H1 (cell line): Measurements from ENCODE around the gene GRID2. TPM values are rescaled to one million over a fixed set of nuclear protein-coding genes. Genes with fewer than 3 reads are reported as not detected.

ENCODE experiments used
- CTCF ChIA-PET: fragments of 300-600 bp; sonication (Branson Sonifier 250); formaldehyde crosslinking; loops from one replicate; lab custom pipeline; 2021; ENCODE audit not compliant: partially characterized antibody; lab: Charles Lee
- POLR2A ChIA-PET: fragments of 300-600 bp; sonication (Branson Sonifier 250); formaldehyde crosslinking; loops from one replicate; lab custom pipeline; 2021; ENCODE audit warnings: inconsistent platforms; ENCODE audit not compliant: partially characterized antibody; lab: Charles Lee
- DNase-seq, 2 experiments: peaks; one replicate each; pipeline versions ENCODE4 v3.0.0 to v3.0.0-alpha.2; 2010 to 2022; ENCODE audit warnings: low spot score in 2 of 2, low read depth in 1 of 2, mixed read lengths in 1 of 2
- FAIRE-seq: peaks from 2 replicates; lab custom pipeline; 2011; peaks lifted over from hg19 to GRCh38; lab: Jason Lieb, UNC
- H2AFZ ChIP-seq: 2 replicates; pipeline ENCODE4 v1.8.1; 2012; ENCODE audit warnings: low read length, inconsistent platforms
- H2AK5ac ChIP-seq: 2 replicates; pipeline ENCODE4 v1.6.1; 2013; ENCODE audit warnings: low read depth, low read length
- H2BK120ac ChIP-seq: replicated peaks from 2 replicates; pipeline ENCODE3; 2013; ENCODE audit warnings: low read depth, low read length, inconsistent platforms
- H2BK12ac ChIP-seq: 2 replicates; pipeline ENCODE4 v1.6.1; 2013; ENCODE audit warnings: low read depth, low read length
- H2BK15ac ChIP-seq: 2 replicates; pipeline ENCODE4 v1.6.1; 2013; ENCODE audit warnings: low read length
- H2BK20ac ChIP-seq: 2 replicates; pipeline ENCODE4 v1.6.1; 2013; ENCODE audit warnings: low read length
- H2BK5ac ChIP-seq: 2 replicates; pipeline ENCODE4 v1.6.1; 2013; ENCODE audit warnings: low read depth, low read length
- H3K14ac ChIP-seq: 2 replicates; pipeline ENCODE4 v1.6.1; 2013; ENCODE audit warnings: inconsistent platforms; ENCODE audit not compliant: insufficient read length
- H3K18ac ChIP-seq: 2 replicates; pipeline ENCODE4 v1.6.1; 2013; ENCODE audit warnings: low read length; ENCODE audit errors: extremely low read depth
- H3K23ac ChIP-seq: 2 replicates; pipeline ENCODE4 v1.6.1; 2013; ENCODE audit warnings: inconsistent platforms; ENCODE audit not compliant: insufficient read length
- H3K23me2 ChIP-seq: 2 replicates; pipeline ENCODE4 v1.6.1; 2013; ENCODE audit warnings: low read depth, low read length
- H3K27ac ChIP-seq: 2 replicates; pipeline ENCODE4 v1.6.1; 2011; ENCODE audit warnings: low read depth, low read length, inconsistent platforms
- H3K27me3 ChIP-seq, 4 experiments: replicated peaks in 1 of 4; 1 replicate in 1 of 4; 2 replicates in 3 of 4; pipeline versions ENCODE4 v1.6.1 to v1.8.1; 2011 to 2013; ENCODE audit warnings: low read length in 3 of 4, mild to moderate bottlenecking in 3 of 4, inconsistent platforms in 2 of 4, mixed read lengths in 2 of 4, moderate library complexity in 1 of 4; ENCODE audit not compliant: control insufficient read depth in 3 of 4, insufficient read depth in 3 of 4; ENCODE audit errors: extremely low read depth in 1 of 4
- H3K36me3 ChIP-seq, 4 experiments: 2 replicates each; pipeline versions ENCODE4 v1.6.1 to v1.8.1; 2011 to 2013; ENCODE audit warnings: mild to moderate bottlenecking in 4 of 4, low read length in 3 of 4, moderate library complexity in 2 of 4, control low read depth in 1 of 4, inconsistent platforms in 1 of 4; ENCODE audit not compliant: insufficient read depth in 4 of 4, control insufficient read depth in 2 of 4
- H3K4ac ChIP-seq: replicated peaks from 2 replicates; pipeline ENCODE3; 2013; ENCODE audit warnings: low read length, low read depth, mixed read lengths, inconsistent platforms; ENCODE audit not compliant: insufficient read length
- H3K4me1 ChIP-seq, 4 experiments: replicated peaks in 1 of 4; 1 replicate in 1 of 4; 2 replicates in 3 of 4; pipeline versions ENCODE4 v1.6.1 to v1.8.1; 2011 to 2013; ENCODE audit warnings: low read length in 3 of 4, inconsistent platforms in 2 of 4, mixed read lengths in 1 of 4; ENCODE audit not compliant: insufficient read depth in 4 of 4, control insufficient read depth in 3 of 4
- H3K4me2 ChIP-seq, 2 experiments: 2 replicates each; pipeline versions ENCODE4 v1.6.1 to v1.8.1; 2011 to 2013; ENCODE audit warnings: low read depth in 2 of 2, low read length in 2 of 2, control low read depth in 1 of 2, inconsistent platforms in 1 of 2, mild to moderate bottlenecking in 1 of 2; ENCODE audit not compliant: insufficient read depth in 1 of 2
- H3K4me3 ChIP-seq, 4 experiments: fragments of 200-600, 300-600 bp in 1 of 4; sonication (generic), shearing (Covaris generic), sonication (Bioruptor Twin) in 1 of 4; 2 replicates each; pipeline versions ENCODE4 v1.5.1 to v1.8.1; 2011 to 2016; ENCODE audit warnings: low read length in 4 of 4, low read depth in 3 of 4, control low read depth in 2 of 4, inconsistent platforms in 2 of 4, mild to moderate bottlenecking in 2 of 4, mixed read lengths in 1 of 4, moderate library complexity in 1 of 4; ENCODE audit not compliant: insufficient read depth in 2 of 4; ENCODE audit errors: extremely low read depth in 1 of 4
- H3K56ac ChIP-seq: replicated peaks from 2 replicates; pipeline ENCODE3; 2013; ENCODE audit warnings: low read depth, mild to moderate bottlenecking, mixed read lengths, low read length, inconsistent platforms; ENCODE audit not compliant: insufficient read length
- H3K79me1 ChIP-seq: 2 replicates; pipeline ENCODE4 v1.6.1; 2013; ENCODE audit warnings: low read depth, low read length, control low read depth
- H3K79me2 ChIP-seq, 2 experiments: 2 replicates each; pipeline versions ENCODE4 v1.6.1 to v1.8.1; 2012 to 2013; ENCODE audit warnings: low read length in 2 of 2, mild to moderate bottlenecking in 2 of 2, inconsistent platforms in 1 of 2; ENCODE audit not compliant: insufficient read depth in 2 of 2, control insufficient read depth in 1 of 2
- H3K9ac ChIP-seq, 4 experiments: replicated peaks in 1 of 4; 1 replicate in 1 of 4; 2 replicates in 3 of 4; pipeline versions ENCODE4 v1.6.1 to v1.8.1; 2011 to 2013; ENCODE audit warnings: low read depth in 3 of 4, low read length in 3 of 4, control low read depth in 2 of 4, mild to moderate bottlenecking in 2 of 4, moderate library complexity in 2 of 4, inconsistent platforms in 1 of 4; ENCODE audit errors: extremely low read depth in 1 of 4
- H3K9me3 ChIP-seq, 2 experiments: 2 replicates each; pipeline versions ENCODE4 v1.6.1 to v1.8.1; 2012 to 2013; ENCODE audit warnings: mild to moderate bottlenecking in 2 of 2, moderate library complexity in 2 of 2, control low read depth in 1 of 2, inconsistent platforms in 1 of 2, low read depth in 1 of 2, low read length in 1 of 2, mixed read lengths in 1 of 2; ENCODE audit not compliant: insufficient read depth in 2 of 2
- H4K20me1 ChIP-seq, 2 experiments: replicated peaks in 1 of 2; 2 replicates each; pipeline versions ENCODE3 to v1.8.1; 2011 to 2013; ENCODE audit warnings: inconsistent platforms in 2 of 2, low read length in 2 of 2, mild to moderate bottlenecking in 1 of 2; ENCODE audit not compliant: insufficient read depth in 2 of 2, control insufficient read depth in 1 of 2
- H4K5ac ChIP-seq: 2 replicates; pipeline ENCODE4 v1.6.1; 2013; ENCODE audit warnings: low read length, low read depth, mixed read lengths, inconsistent platforms; ENCODE audit not compliant: insufficient read length
- H4K8ac ChIP-seq: 2 replicates; pipeline ENCODE4 v1.8.0; 2013; ENCODE audit warnings: mild to moderate bottlenecking, moderate library complexity, low read length, inconsistent platforms; ENCODE audit not compliant: insufficient read depth; ENCODE audit errors: extremely low read depth
- H4K91ac ChIP-seq: replicated peaks from 2 replicates; pipeline ENCODE3; 2013; ENCODE audit warnings: low read length, mixed read lengths, inconsistent platforms; ENCODE audit not compliant: insufficient read length
- GABPA ChIP-seq: IDR thresholded peaks from 2 replicates; pipeline ENCODE4 v1.6.1; 2011; ENCODE audit warnings: mild to moderate bottlenecking, low read length, moderate library complexity, borderline replicate concordance; ENCODE audit not compliant: insufficient read depth
- JUND ChIP-seq: IDR thresholded peaks from 2 replicates; pipeline ENCODE4 v1.6.1; 2011; ENCODE audit warnings: mild to moderate bottlenecking, improper control_type of control experiment, low read length
- MAFK ChIP-seq: IDR thresholded peaks from 2 replicates; pipeline ENCODE4 v1.6.1; 2012; ENCODE audit warnings: low read depth, mild to moderate bottlenecking, improper control_type of control experiment, low read length
- SRF ChIP-seq: IDR thresholded peaks from 2 replicates; pipeline ENCODE4 v1.6.1; 2011; ENCODE audit warnings: mild to moderate bottlenecking, low read depth, low read length, moderate library complexity
- WGBS, 2 experiments: shearing (Covaris generic) in 1 of 2; methylation state at CpG; one replicate each; pipeline versions ENCODE4 v1.1.6 to v1.1.7; 2013 to 2015; ENCODE audit warnings: low lambda C conversion rate in 2 of 2, mixed read lengths in 2 of 2, inconsistent platforms in 1 of 2, low coverage in 1 of 2, missing lambda C conversion rate in 1 of 2; ENCODE audit not compliant: insufficient replicate concordance in 2 of 2, insufficient coverage in 1 of 2, insufficient read length in 1 of 2; ENCODE audit errors: extremely low coverage in 1 of 2, missing lambda C conversion rate in 1 of 2; 5-methylcytosine and 5-hydroxymethylcytosine counted together
- polyA plus RNA-seq, 7 experiments: library from polyadenylated mRNA; depleted of rRNA in 3 of 7; stranded (reverse) in 5 of 7; unstranded in 2 of 7; fragments of >200 nt in 5 of 7; fragments of 200-250 nt in 2 of 7; gene quantifications; 1 replicate in 5 of 7; 2 replicates in 1 of 7; 4 replicates in 1 of 7; pipeline versions ENCODE4 v1.2.1 to v1.2.3, GENCODE V29; 2011 to 2013; ENCODE audit warnings: missing spikeins in 2 of 7, mixed read lengths in 2 of 7
- total RNA-seq: library from RNA; stranded (reverse); fragmentation: NEBNext Ultra II Directional; extraction: Animal tissue kit (Norgen Biotek cat#: 25700); gene quantifications from 2 replicates; pipeline ENCODE4 v1.2.1, GENCODE V29; 2021

The GRID2 gene
- total and polyA plus RNA-seq, 2 of the 8 experiments (the other 6 are each of a cell fraction or from before 2014, with no cell fraction given), result 31.1 to 81.9 TPM

- H3K79me2 ChIP-seq, result no peaks in the 10 kb centered on the region
- H3K23ac ChIP-seq, result no peak overlapping the region
- no peak overlapping the region for H4K8ac ChIP-seq
- WGBS, 2 experiments, result 88% methylated on average over 2 of the region's 2 CpGs; no CpG with 5 or more reads in 1 of the 2 experiments
- no peaks in the 10 kb centered on the region for H4K20me1 ChIP-seq
- H3K27me3 ChIP-seq, result no peaks in the 10 kb centered on the region
- H3K14ac ChIP-seq, result no peak overlapping the region
- no peak overlapping the region for H2BK120ac ChIP-seq
- H2BK12ac ChIP-seq, result no peak overlapping the region
- H2BK5ac ChIP-seq, result no peak overlapping the region
- no peak overlapping the region for H4K5ac ChIP-seq
- H3K4me1 ChIP-seq, result peaks cover 0 to 6% (median 1%) of the 10 kb centered on the region in 4 experiments; a peak in 2 of 7 replicates
- no peak overlapping the region for H3K4me3 ChIP-seq
- H4K91ac ChIP-seq, result no peak overlapping the region
- FAIRE-seq (no peak), DNase-seq (no peak)
- no peak overlapping the region for H3K56ac ChIP-seq
- H3K9ac ChIP-seq, result no peak overlapping the region
- no peak overlapping the region for H3K4me2 ChIP-seq
- H2AFZ ChIP-seq, result no peak overlapping the region
- no peaks in the 10 kb centered on the region for H3K9me3 ChIP-seq
- ChIA-PET CTCF (no interaction called here), POLR2A (no interaction called here)
- no peak overlapping the region for H3K4ac ChIP-seq
- no peak overlapping the region for H3K18ac ChIP-seq
- H3K36me3 ChIP-seq, result peaks cover 0 to 2% (median 1%) of the 10 kb centered on the region in 4 experiments; a peak in 2 of 8 replicates
- H3K23me2 ChIP-seq, result no peaks in the 10 kb centered on the region
- no peaks in the 10 kb centered on the region for H3K79me1 ChIP-seq
- TF ChIP-seq GABPA (no peak), JUND (no peak), SRF (no peak), MAFK (no peak)
- H2AK5ac ChIP-seq, result no peak overlapping the region
- H2BK15ac ChIP-seq, result no peak overlapping the region
- H3K27ac ChIP-seq, result no peak overlapping the region
- no peak overlapping the region for H2BK20ac ChIP-seq
These were observed 776.5 kb downstream of the GRID2 start for GRCh38 chr4:93080316-93080715.
